Activated CD8-positive, alpha-beta T cell treated with anti-CD3 and anti-CD28 coated beads for 36 hours (primary cell): ENCODE measurements around the gene PRSS38. TPM values are rescaled to one million over a fixed set of nuclear protein-coding genes. Genes with fewer than 3 reads are reported as not detected.

Experiments
- ATAC-seq: fragments of 200-7000 bp; cut with Tn5 transposase; one replicate; pipeline ENCODE4 v1.10.0; 2021; ENCODE audit warnings: mild to moderate bottlenecking, moderate library complexity
- CTCF ChIA-PET: fragments of 350-600 bp; sonication (Branson Sonifier 250); formaldehyde crosslinking; loops from one replicate; lab custom pipeline; 2021; ENCODE audit warnings: antibody characterized with exemption; lab: Charles Lee
- POLR2A ChIA-PET: fragments of 350-600 bp; sonication (Branson Sonifier 250); formaldehyde crosslinking; loops from one replicate; lab custom pipeline; 2021; ENCODE audit warnings: antibody characterized with exemption; lab: Charles Lee
- DNase-seq: peaks from one replicate; pipeline ENCODE4 v3.0.0-alpha.2; 2020
- H3K27ac Mint-ChIP-seq: one replicate; pipeline ENCODE4 v1.8.0; 2021; ENCODE audit warnings: mild to moderate bottlenecking, mixed read lengths
- H3K27me3 Mint-ChIP-seq: one replicate; pipeline ENCODE4 v1.8.0; 2021; ENCODE audit warnings: mixed read lengths
- H3K36me3 Mint-ChIP-seq: one replicate; pipeline ENCODE4 v1.8.0; 2021; ENCODE audit warnings: low read depth, mixed read lengths
- H3K4me1 Mint-ChIP-seq: one replicate; pipeline ENCODE4 v1.8.0; 2021; ENCODE audit warnings: low read depth, mixed read lengths
- H3K4me3 Mint-ChIP-seq: one replicate; pipeline ENCODE4 v1.8.0; 2021; ENCODE audit warnings: mild to moderate bottlenecking, moderate library complexity, mixed read lengths
- H3K9me3 Mint-ChIP-seq: one replicate; pipeline ENCODE4 v1.8.0; 2021; ENCODE audit warnings: mixed read lengths
- CTCF ChIP-seq: fragments of 200-600 bp; IDR thresholded peaks from one replicate; pipeline ENCODE4 v1.8.0; 2022; ENCODE audit warnings: antibody characterized with exemption, mild to moderate bottlenecking
- intact Hi-C: fragments of 100-400 bp; cut with micrococcal nuclease; formaldehyde crosslinking; loops from one replicate; pipeline ENCODE4 v1.10.0; 2022
- total RNA-seq, 2 experiments: library from RNA; stranded (reverse); gene quantifications; one replicate each; pipeline ENCODE4 v1.2.3, GENCODE V29; 2021

Gene PRSS38
- total RNA-seq, 2 experiments from 2014 or later = not detected

GRCh38 chr1:227796359-227796915, 19.0 kb upstream of the PRSS38 start:
- intact Hi-C loops = no loop called here
- ChIA-PET CTCF (interaction anchor here (1.2 kb wide), 1 partner anchor 35 kb away, joined by 4 read pairs; no protein-coding TSS in a partner anchor), POLR2A (no interaction called here)
- no peak for TF ChIP-seq CTCF
- H3K4me1 Mint-ChIP-seq = no peaks in the 10 kb centered on the region
- H3K9me3 Mint-ChIP-seq = no peaks in the 10 kb centered on the region
- H3K27me3 Mint-ChIP-seq = no peaks in the 10 kb centered on the region
- H3K27ac Mint-ChIP-seq = no peak overlapping the region
- DNase-seq = no peak
- no peak overlapping the region for H3K4me3 Mint-ChIP-seq
- ATAC-seq = no peak
- H3K36me3 Mint-ChIP-seq = no peaks in the 10 kb centered on the region

- Mint-ChIP-seq H3K27me3 (no peaks in the 10 kb centered on the region), H3K36me3 (no peaks in the 10 kb centered on the region), H3K4me1 (no peaks in the 10 kb centered on the region), H3K4me3 (no peak overlapping the region), H3K9me3 (no peaks in the 10 kb centered on the region), H3K27ac (no peak overlapping the region)
- CTCF ChIA-PET = no interaction called here
- DNase-seq (no peak), ATAC-seq (no peak)
- intact Hi-C loops = no loop called here
- POLR2A ChIA-PET = no interaction called here
- no peak for TF ChIP-seq CTCF
Measured at GRCh38 chr1:227797144-227797543, 18.3 kb upstream of the PRSS38 start.

GRCh38 chr1:227797625-227798024, 17.9 kb upstream of the PRSS38 start:
- intact Hi-C loops = no loop called here
- POLR2A ChIA-PET = no interaction called here

GRCh38 chr1:227798078-227798802, 17.2 kb upstream of the PRSS38 start:
- Mint-ChIP-seq H3K4me3 (no peak overlapping the region), H3K4me1 (no peaks in the 10 kb centered on the region), H3K36me3 (no peaks in the 10 kb centered on the region), H3K27ac (no peak overlapping the region), H3K9me3 (no peaks in the 10 kb centered on the region), H3K27me3 (no peaks in the 10 kb centered on the region)
- ATAC-seq (no peak), DNase-seq (no peak)
- intact Hi-C loops = no loop called here
- ChIA-PET POLR2A (no interaction called here), CTCF (no interaction called here)
- no peak for TF ChIP-seq CTCF

More at GRCh38 chr1:227797625-227798024, 17.9 kb upstream of the PRSS38 start:
- H3K4me1 Mint-ChIP-seq = no peaks in the 10 kb centered on the region
- no peak for TF ChIP-seq CTCF
- H3K4me3 Mint-ChIP-seq = no peak overlapping the region
- no peaks in the 10 kb centered on the region for H3K27me3 Mint-ChIP-seq
- no peaks in the 10 kb centered on the region for H3K9me3 Mint-ChIP-seq
- CTCF ChIA-PET = no interaction called here
- H3K27ac Mint-ChIP-seq = no peak overlapping the region
- DNase-seq (no peak), ATAC-seq (no peak)
- no peaks in the 10 kb centered on the region for H3K36me3 Mint-ChIP-seq

- intact Hi-C loops = no loop called here
Measured at GRCh38 chr1:227799756-227800155, 15.7 kb upstream of the PRSS38 start.

More at GRCh38 chr1:227799756-227800155, 15.7 kb upstream of the PRSS38 start:
- H3K9me3 Mint-ChIP-seq = peaks cover 3% of the 10 kb centered on the region
- peaks cover 3% of the 10 kb centered on the region for H3K27me3 Mint-ChIP-seq
- ATAC-seq (no peak), DNase-seq (no peak)
- no peak overlapping the region for H3K27ac Mint-ChIP-seq
- CTCF ChIA-PET = no interaction called here
- no peaks in the 10 kb centered on the region for H3K36me3 Mint-ChIP-seq
- TF ChIP-seq CTCF = no peak
- no peaks in the 10 kb centered on the region for H3K4me1 Mint-ChIP-seq
- no peak overlapping the region for H3K4me3 Mint-ChIP-seq
- POLR2A ChIA-PET = no interaction called here
